ENCODE measurements around the gene ACOX2.

DNA sequence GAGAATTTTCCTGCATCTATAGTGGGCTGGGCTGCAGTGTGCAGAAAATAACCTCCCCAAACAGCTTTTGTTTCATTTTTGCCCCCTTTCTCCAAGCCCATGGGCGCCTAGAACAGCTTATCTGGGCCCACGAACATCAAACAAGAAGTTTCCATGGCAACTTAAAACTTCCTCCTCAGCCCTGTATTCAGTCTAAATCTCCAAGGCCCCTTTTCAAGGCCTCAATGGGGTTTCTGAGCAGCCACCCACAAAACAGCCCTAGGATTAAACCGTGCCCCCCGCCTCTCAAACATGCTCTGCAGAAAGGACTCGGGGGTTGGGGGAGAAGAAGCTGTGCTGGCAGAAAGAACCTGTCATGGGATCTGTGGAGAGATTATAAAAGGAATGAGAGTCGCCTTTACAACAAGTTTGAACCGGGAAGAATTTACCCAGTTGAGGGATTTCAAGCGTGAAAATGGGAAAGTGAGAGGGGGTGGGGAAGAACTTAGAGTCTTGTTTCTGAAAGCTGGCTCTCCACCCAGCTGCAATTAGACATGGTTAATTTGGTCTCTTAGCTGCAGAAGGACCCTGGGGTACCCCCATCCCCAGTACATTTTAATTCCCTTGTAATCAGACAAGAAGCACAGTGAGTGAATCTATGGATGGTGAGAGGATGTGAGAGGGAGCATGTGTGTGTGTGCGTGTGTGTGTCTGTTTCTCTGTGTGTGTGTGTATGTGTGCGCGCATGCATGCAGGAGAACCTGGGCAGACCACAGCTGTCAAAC, 44.5 kb upstream of the ACOX2 start:
- TF ChIP-seq, protein P1, sequence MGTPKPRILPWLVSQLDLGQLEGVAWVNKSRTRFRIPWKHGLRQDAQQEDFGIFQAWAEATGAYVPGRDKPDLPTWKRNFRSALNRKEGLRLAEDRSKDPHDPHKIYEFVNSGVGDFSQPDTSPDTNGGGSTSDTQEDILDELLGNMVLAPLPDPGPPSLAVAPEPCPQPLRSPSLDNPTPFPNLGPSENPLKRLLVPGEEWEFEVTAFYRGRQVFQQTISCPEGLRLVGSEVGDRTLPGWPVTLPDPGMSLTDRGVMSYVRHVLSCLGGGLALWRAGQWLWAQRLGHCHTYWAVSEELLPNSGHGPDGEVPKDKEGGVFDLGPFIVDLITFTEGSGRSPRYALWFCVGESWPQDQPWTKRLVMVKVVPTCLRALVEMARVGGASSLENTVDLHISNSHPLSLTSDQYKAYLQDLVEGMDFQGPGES (IDR thresholded peaks at IDR 0.05): no peak
- TF ChIP-seq TCF3 (IDR thresholded peaks at IDR 0.05; ENCODE audit: borderline replicate concordance, insufficient read depth, low read depth, low read length): no peak
- TF ChIP-seq CTCF (IDR thresholded peaks at IDR 0.05 in 2 of 3, conservative IDR thresholded peaks at IDR 0.05 in 1 of 3; ENCODE audit: control insufficient read depth in 2 of 3, extremely low read depth in 1 of 3, insufficient read depth in 1 of 3, low read depth in 3 of 3, low read length in 3 of 3): no peak
- TF ChIP-seq ZNF217 (IDR thresholded peaks at IDR 0.05): no peak
- no peak for TF ChIP-seq SMARCA5 (IDR thresholded peaks at IDR 0.05)
- TF ChIP-seq, protein P2, sequence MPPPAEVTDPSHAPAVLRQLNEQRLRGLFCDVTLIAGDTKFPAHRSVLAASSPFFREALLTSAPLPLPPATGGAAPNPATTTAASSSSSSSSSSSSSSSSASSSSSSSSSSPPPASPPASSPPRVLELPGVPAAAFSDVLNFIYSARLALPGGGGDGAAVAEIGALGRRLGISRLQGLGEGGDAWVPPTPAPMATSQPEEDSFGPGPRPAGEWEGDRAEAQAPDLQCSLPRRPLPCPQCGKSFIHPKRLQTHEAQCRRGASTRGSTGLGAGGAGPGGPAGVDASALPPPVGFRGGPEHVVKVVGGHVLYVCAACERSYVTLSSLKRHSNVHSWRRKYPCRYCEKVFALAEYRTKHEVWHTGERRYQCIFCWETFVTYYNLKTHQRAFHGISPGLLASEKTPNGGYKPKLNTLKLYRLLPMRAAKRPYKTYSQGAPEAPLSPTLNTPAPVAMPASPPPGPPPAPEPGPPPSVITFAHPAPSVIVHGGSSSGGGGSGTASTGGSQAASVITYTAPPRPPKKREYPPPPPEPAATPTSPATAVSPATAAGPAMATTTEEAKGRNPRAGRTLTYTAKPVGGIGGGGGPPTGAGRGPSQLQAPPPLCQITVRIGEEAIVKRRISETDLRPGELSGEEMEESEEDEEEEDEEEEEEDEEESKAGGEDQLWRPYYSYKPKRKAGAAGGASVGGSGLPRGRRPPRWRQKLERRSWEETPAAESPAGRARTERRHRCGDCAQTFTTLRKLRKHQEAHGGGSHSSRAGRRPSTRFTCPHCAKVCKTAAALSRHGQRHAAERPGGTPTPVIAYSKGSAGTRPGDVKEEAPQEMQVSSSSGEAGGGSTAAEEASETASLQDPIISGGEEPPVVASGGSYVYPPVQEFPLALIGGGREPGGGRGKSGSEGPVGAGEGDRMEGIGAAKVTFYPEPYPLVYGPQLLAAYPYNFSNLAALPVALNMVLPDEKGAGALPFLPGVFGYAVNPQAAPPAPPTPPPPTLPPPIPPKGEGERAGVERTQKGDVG (CRISPR knock-in tag; IDR thresholded peaks at IDR 0.05): no peak
- TF ChIP-seq POLR2AphosphoS2 (IDR thresholded peaks at IDR 0.05; ENCODE audit: low read depth, low read length): no peak
